Measurements from ENCODE around the gene SLC2A9. TPM values are rescaled to one million over a fixed set of nuclear protein-coding genes. Genes with fewer than 3 reads are reported as not detected.

SLC2A9 gene
- total RNA-seq, 4 donors from 2014 or later, result 0.19 to 0.89 (median 0.62) TPM

GRCh38 chr4:10017037-10017893 is 4.0 kb downstream of the SLC2A9 start:
- intact Hi-C loops (cut with DNase I; ENCODE audit: low total_unique reads), result loop anchor here (5.0 to 10.0 kb wide), 2 partner anchors 98 to 325 kb away; partner anchors contain the start of gene WDR1
- Histone ChIP-seq H3K4me1 (peaks cover 12 to 30% of the 10 kb centered on the region in 2 donors), H3K27ac (no peak overlapping the region), H3K9me3 (no peaks in the 10 kb centered on the region), H3K4me3 (no peak overlapping the region), H3K36me3 (no peaks in the 10 kb centered on the region), H3K27me3 (no peaks in the 10 kb centered on the region)
- no peak for ATAC-seq
- no peak for DNase-seq
- TF ChIP-seq, protein P1, sequence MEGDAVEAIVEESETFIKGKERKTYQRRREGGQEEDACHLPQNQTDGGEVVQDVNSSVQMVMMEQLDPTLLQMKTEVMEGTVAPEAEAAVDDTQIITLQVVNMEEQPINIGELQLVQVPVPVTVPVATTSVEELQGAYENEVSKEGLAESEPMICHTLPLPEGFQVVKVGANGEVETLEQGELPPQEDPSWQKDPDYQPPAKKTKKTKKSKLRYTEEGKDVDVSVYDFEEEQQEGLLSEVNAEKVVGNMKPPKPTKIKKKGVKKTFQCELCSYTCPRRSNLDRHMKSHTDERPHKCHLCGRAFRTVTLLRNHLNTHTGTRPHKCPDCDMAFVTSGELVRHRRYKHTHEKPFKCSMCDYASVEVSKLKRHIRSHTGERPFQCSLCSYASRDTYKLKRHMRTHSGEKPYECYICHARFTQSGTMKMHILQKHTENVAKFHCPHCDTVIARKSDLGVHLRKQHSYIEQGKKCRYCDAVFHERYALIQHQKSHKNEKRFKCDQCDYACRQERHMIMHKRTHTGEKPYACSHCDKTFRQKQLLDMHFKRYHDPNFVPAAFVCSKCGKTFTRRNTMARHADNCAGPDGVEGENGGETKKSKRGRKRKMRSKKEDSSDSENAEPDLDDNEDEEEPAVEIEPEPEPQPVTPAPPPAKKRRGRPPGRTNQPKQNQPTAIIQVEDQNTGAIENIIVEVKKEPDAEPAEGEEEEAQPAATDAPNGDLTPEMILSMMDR (IDR thresholded peaks at IDR 0.05 in 4 of 5, conservative IDR thresholded peaks at IDR 0.05 in 1 of 5), result no peak
- no peak for TF ChIP-seq POLR2A (IDR thresholded peaks at IDR 0.05)
- in situ Hi-C loops (cut with MboI; ENCODE audit: low sequenced_read_pairs in 4 of 4), result loop anchor here (5.0 to 25.0 kb wide), 3 partner anchors 252 to 395 kb away; no protein-coding TSS in a partner anchor

GRCh38 chr4:10016169-10016568 is 5.1 kb downstream of the SLC2A9 start:
- ATAC-seq, result no peak
- in situ Hi-C loops (cut with MboI; ENCODE audit: low sequenced_read_pairs in 4 of 4), result loop anchor here (5.0 to 25.0 kb wide), 3 partner anchors 251 to 396 kb away; no protein-coding TSS in a partner anchor
- no peak for TF ChIP-seq POLR2A (IDR thresholded peaks at IDR 0.05)
- TF ChIP-seq, protein P1 (IDR thresholded peaks at IDR 0.05 in 4 of 5, conservative IDR thresholded peaks at IDR 0.05 in 1 of 5), result no peak

DNA sequence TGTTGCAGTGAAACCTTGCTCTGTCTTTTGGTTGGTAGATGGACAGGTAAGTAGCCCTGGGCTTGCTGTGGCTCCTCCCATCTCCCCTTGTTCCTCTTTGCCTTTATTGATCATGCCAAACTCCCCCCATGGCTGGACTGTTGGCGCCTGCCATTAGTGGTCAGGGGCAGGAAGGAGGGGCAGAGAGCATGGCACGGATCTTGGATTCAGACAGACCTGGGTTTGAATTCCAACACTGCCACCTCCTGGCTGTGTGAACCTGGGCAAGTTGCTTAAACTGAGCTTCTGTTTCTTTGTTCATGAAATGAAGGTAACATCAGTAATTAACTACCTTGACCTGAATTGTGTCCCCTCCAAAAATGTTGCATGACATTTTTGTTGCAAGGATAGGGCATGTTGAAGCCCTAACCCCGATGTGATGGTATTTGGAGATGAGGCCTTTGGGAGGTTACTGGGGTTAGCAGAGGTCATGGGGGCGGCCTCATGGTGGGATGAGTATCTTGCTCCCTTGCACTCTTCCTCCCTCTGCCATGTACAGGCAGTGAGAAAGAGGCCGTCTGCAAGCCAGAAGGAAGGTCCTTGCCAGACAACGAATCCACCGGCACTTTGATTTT is 6.0 kb downstream of the SLC2A9 start:
- no peak for ATAC-seq
- H3K4me3 ChIP-seq, result no peak overlapping the region
- H3K27ac ChIP-seq, result no peak overlapping the region
- peaks cover 6 to 15% of the 10 kb centered on the region in 2 donors for H3K4me1 ChIP-seq
- no peak for DNase-seq
- in situ Hi-C loops (cut with MboI; ENCODE audit: low sequenced_read_pairs in 4 of 4) (loop anchor here (5.0 to 25.0 kb wide), 3 partner anchors 250 to 397 kb away; no protein-coding TSS in a partner anchor), intact Hi-C loops (cut with DNase I; ENCODE audit: low total_unique reads) (loop anchor here (5.0 to 10.0 kb wide), 2 partner anchors 100 to 323 kb away; partner anchors contain the start of gene WDR1)
- H3K27me3 ChIP-seq, result no peaks in the 10 kb centered on the region
- no peak for TF ChIP-seq POLR2A (IDR thresholded peaks at IDR 0.05)
- TF ChIP-seq, protein P1 (IDR thresholded peaks at IDR 0.05 in 4 of 5, conservative IDR thresholded peaks at IDR 0.05 in 1 of 5), result peak in 4 of 5 experiments; percentile 22 to 38 (median 30)
- no peaks in the 10 kb centered on the region for H3K36me3 ChIP-seq
- H3K9me3 ChIP-seq, result no peaks in the 10 kb centered on the region

More at GRCh38 chr4:10016169-10016568, 5.1 kb downstream of the SLC2A9 start:
- H3K4me3 ChIP-seq, result no peak overlapping the region
- H3K27me3 ChIP-seq, result no peaks in the 10 kb centered on the region
- H3K9me3 ChIP-seq, result no peaks in the 10 kb centered on the region
- no peak for DNase-seq
- H3K36me3 ChIP-seq, result no peaks in the 10 kb centered on the region
- intact Hi-C loops (cut with DNase I; ENCODE audit: low total_unique reads), result loop anchor here (5.0 to 10.0 kb wide), 2 partner anchors 99 to 324 kb away; partner anchors contain the start of gene WDR1
- peaks cover 6 to 20% of the 10 kb centered on the region in 2 donors for H3K4me1 ChIP-seq
- H3K27ac ChIP-seq, result no peak overlapping the region

DNA sequence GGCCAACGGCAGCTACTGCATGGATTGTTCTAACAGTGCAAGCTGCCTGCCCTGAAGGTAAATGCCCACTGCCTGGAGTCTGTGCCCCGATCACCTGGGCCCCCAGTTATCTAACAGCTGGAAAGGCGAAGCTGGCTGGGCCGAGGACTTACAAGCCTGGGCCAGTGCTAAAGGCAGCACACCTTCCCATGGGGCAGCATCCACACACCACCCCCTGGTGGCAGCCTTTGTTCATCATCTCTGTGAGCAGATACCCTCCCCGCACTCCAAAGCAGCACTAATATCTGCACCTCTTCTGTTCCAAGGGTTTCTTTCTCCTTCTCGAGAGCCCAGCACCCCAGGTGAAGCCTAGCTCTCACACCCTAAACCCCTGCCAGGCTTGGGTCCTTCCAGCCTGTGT is 7.6 kb downstream of the SLC2A9 start:
- intact Hi-C loops (cut with DNase I; ENCODE audit: low total_unique reads), result loop anchor here (10.0 kb wide), 1 partner anchor 101 kb away; the partner anchor contains the start of gene WDR1
- in situ Hi-C loops (cut with MboI; ENCODE audit: low sequenced_read_pairs in 4 of 4), result loop anchor here in 3 of 4 donors (10.0 to 25.0 kb wide), 2 partner anchors 249 to 399 kb away; no protein-coding TSS in a partner anchor
- TF ChIP-seq, protein P1 (IDR thresholded peaks at IDR 0.05 in 4 of 5, conservative IDR thresholded peaks at IDR 0.05 in 1 of 5), result peak in 3 of 5 experiments; percentile 12 to 46 (median 33)
- no peak for TF ChIP-seq POLR2A (IDR thresholded peaks at IDR 0.05)
- Histone ChIP-seq H3K36me3 (no peaks in the 10 kb centered on the region), H3K9me3 (no peaks in the 10 kb centered on the region), H3K4me1 (peaks cover 0 to 7% of the 10 kb centered on the region in 2 donors), H3K27ac (no peak overlapping the region), H3K27me3 (no peaks in the 10 kb centered on the region), H3K4me3 (no peak overlapping the region)
- ATAC-seq (no peak), DNase-seq (no peak)

All from gastrocnemius medialis (tissue), 4 donors.